Left lobe of liver (tissue), 2 donors: ENCODE data around the gene BLOC1S4. TPM values are rescaled to one million over a fixed set of nuclear protein-coding genes. Genes with fewer than 3 reads are reported as not detected.
A peak's percentile ranks its signal among the peaks of the same experiment; 100 is the strongest.
"Not testable (repeated sequence)": the region's sequence is repeated elsewhere in the genome, so short reads cannot be mapped to it uniquely, and the experiment has no call there.

Experiments used
- ATAC-seq: fragments of 200-7000 bp; cut with Tn5 transposase; one replicate; pipeline ENCODE4 v1.9.1; 2020; ENCODE audit warnings: mild to moderate bottlenecking, moderate library complexity
- DNase-seq: peaks from one replicate; pipeline ENCODE4 v3.0.0-alpha.2; 2020; ENCODE audit warnings: low spot score
- total RNA-seq: library from RNA; stranded (reverse); gene quantifications from one replicate; pipeline ENCODE4 v1.2.1, GENCODE V29; 2021
- donor health status: DM: no; HTN: no; CAD: no; lungs with moderate emphysema.
- donor health status: DM: no; HTN: yes; CAD: no.

Gene BLOC1S4
- 6.5 TPM for total RNA-seq

DNA sequence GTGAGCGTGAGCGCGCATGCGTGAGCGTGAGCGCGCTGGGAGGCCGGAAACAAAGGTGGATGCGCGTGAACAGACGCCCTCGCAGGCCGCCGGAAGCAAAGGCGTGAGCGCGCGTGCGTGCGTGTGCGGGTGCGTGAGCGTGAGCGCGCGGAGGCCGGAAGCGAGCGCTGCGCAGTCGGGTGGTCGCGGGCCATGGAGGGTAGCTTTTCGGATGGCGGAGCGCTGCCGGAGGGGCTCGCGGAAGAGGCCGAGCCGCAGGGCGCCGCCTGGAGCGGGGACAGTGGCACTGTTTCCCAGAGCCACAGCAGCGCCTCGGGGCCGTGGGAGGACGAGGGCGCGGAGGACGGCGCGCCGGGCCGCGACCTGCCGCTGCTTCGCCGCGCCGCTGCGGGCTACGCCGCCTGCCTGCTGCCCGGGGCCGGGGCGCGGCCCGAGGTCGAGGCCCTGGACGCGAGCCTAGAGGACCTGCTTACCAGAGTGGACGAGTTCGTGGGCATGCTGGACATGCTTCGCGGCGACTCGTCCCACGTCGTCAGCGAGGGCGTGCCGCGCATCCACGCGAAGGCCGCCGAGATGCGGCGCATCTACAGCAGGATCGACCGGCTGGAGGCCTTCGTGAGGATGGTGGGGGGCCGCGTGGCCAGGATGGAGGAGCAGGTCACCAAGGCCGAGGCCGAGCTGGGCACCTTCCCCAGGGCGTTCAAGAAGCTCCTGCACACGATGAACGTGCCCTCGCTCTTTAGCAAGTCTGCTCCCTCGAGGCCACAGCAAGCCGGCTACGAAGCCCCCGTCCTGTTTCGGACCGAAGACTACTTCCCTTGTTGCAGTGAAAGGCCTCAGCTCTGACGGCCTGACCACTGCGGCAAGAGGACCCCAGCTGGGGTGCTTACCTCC lies at the start of gene BLOC1S4:
Gene BLOC1S4, plus strand, starts transcription at position 157 of the 894 bp plus-strand sequence. Its CDS starts 36 bp downstream, at position 193.
- peak; percentile 93 for ATAC-seq
- DNase-seq = peak; percentile 91

DNA sequence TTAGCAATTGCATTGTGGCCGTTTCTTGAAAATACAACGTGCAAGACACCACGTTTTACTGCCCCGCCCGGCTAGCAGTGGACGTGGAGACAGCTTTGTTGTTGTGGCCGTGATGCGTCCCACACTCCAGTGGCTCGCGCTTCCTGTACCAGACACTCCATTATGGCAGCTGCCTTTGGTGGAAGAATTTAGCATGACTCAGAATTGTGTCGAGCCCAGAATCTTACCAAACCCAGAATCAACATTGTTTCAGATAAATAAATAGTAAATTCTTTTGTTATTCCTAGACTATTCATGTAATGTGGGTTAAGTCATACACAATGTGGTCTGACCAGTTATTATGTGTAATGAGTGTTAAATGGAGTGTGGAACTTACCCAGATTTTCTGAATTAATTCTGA lies 47.6 kb upstream of the BLOC1S4 start:
- ATAC-seq = no peak

DNA sequence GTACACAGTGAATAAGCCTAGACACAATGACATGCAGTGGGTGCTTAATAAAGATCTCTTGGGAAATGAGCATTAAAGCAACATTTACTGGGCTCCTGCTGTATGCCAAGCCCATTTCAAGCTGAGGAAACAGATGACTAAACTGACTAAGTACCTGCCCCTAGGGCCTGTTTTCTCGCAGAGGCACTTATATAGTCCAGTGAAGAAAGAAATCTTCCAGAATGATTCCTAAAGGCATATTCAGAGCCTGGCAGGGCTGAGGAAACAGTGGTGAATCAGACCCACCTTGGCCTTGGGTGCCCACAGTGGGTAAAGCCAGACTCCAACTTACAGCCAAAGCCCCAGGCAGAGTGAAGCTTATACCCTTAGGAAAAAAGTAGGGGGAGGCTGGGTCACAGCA lies 44.3 kb upstream of the BLOC1S4 start:
- DNase-seq (no peak), ATAC-seq (no peak)

More for the DNA sequence above, 47.6 kb upstream of the BLOC1S4 start:
- DNase-seq = no peak

- DNase-seq = no peak
- ATAC-seq = no peak
Observed at GRCh38 chr4:6672131-6672530, 43.8 kb upstream of the BLOC1S4 start.

GRCh38 chr4:6672541-6673190 lies 43.3 kb upstream of the BLOC1S4 start:
- not testable (repeated sequence) for ATAC-seq, DNase-seq

GRCh38 chr4:6673191-6673659 lies 42.7 kb upstream of the BLOC1S4 start:
- ATAC-seq (peak; percentile 29), DNase-seq (peak; percentile 64)

- ATAC-seq = peak; percentile 87
- DNase-seq = peak; percentile 96
Observed at GRCh38 chr4:6673660-6674499, 42.1 kb upstream of the BLOC1S4 start.

GRCh38 chr4:6674500-6675149 lies 41.3 kb upstream of the BLOC1S4 start:
- DNase-seq = peak; percentile 61

GRCh38 chr4:6676722-6677558 lies 39.0 kb upstream of the BLOC1S4 start:
- DNase-seq (no peak), ATAC-seq (no peak)

More at GRCh38 chr4:6674500-6675149, 41.3 kb upstream of the BLOC1S4 start:
- ATAC-seq = peak; percentile 64

DNA sequence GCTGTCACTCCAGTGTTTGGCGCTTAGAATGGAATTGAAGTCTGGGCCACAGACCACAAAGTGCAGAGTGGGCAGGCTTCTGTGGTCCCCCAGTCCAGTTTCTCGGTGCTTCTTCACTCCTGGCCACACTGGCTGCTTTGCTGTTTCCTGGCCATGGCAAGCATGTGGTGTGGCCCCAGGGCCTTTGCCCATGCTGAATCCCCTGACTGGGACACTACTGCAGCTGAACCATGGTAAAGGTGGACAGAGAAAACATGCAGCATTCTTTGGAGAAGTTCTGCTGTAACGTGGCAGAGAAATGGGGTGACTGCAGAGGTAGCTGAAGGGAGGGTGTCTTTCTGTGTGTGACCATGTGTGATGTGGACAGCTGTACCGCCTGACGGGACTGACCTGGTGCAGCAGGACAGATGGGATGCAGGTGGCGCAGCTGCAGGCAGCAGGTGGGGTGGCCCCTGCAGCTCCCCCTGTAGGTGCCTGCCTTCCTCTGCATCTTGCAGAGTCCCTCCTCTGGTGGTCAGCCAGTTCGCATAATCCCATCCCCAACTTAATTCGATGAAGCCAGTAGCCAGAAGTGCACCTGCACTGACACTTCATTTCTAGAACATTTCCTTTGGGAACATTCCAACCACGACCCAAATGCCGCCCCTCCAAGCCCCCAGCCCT lies 35.5 kb upstream of the BLOC1S4 start:
- ATAC-seq (no peak), DNase-seq (no peak)

DNA sequence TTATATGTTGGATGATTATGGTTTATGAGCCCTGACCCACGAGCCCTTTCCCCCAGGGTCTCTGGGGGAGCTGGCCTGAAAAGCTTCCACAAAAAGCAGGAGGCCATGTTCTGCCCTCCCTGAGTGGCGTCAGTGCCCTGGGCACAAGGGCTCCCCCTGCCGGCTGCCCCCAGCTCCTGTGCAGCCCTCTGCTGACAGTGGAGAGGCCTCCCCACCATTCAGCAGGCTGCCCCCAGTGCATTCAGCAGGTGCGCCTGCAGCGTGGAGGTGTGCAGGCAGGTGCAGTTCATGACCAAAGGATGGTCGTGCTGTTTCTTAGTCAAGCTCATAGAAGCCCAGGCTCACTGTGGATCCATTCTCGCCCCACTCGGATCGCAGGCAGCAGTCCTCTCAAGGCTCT lies 34.8 kb upstream of the BLOC1S4 start:
- peak; percentile 65 for ATAC-seq
- DNase-seq = no peak

GRCh38 chr4:6682862-6683590 lies 32.9 kb upstream of the BLOC1S4 start:
- no peak for ATAC-seq

DNA sequence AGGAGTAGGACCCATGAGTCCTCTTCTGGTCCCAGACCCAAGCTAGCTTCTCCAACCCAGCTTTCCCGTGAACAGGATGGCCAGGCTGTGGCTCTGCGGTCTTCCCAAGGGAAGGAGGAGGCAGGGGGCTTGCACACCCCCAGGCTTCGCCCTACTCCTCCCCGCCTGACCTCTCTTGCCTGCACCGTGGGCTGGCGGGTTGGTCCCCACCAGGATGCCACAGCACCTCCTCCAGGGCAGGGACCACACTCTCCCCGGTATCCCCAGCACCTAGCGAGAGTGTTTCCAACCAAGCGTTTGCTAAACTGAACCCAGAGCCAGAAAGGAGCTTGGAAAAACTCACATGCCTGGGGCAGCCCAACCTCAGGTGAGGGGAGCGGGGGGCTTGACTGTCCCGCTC lies 31.3 kb upstream of the BLOC1S4 start:
- ATAC-seq (no peak), DNase-seq (no peak)

More at GRCh38 chr4:6682862-6683590, 32.9 kb upstream of the BLOC1S4 start:
- DNase-seq = no peak

DNA sequence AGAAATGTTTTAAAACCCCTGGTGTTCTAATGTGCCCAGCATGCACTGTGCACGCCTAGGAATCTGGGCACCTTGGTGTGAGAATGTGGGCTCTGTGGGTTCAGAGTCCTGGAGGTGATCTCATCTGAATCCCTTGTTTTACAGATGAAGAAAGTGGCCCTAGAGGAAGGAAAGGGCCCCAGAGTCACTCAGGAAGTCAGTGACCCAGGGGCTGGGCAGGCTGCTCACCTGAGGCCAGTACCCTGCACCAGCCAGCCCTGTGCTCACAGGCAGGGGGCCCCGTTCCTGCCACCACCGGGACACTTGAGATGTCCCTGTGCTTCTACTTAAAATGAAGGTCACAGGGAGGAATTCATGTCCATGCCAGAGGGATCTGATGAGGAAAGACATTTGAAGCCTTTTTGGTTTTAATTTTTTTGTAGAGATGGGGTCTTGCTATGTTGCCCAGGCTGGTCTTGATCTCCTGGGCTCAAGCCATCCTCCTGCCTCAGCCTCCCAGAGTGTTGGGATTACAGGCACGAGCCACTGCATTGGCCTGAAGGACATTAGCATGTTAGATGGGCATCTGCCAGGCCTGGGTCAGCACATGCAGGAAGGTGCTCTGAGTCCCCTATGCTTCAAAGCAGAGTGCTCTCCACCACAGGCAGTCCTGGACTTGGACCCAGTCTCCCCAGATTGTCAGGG lies 29.7 kb upstream of the BLOC1S4 start:
- no peak for ATAC-seq
- DNase-seq = no peak

DNA sequence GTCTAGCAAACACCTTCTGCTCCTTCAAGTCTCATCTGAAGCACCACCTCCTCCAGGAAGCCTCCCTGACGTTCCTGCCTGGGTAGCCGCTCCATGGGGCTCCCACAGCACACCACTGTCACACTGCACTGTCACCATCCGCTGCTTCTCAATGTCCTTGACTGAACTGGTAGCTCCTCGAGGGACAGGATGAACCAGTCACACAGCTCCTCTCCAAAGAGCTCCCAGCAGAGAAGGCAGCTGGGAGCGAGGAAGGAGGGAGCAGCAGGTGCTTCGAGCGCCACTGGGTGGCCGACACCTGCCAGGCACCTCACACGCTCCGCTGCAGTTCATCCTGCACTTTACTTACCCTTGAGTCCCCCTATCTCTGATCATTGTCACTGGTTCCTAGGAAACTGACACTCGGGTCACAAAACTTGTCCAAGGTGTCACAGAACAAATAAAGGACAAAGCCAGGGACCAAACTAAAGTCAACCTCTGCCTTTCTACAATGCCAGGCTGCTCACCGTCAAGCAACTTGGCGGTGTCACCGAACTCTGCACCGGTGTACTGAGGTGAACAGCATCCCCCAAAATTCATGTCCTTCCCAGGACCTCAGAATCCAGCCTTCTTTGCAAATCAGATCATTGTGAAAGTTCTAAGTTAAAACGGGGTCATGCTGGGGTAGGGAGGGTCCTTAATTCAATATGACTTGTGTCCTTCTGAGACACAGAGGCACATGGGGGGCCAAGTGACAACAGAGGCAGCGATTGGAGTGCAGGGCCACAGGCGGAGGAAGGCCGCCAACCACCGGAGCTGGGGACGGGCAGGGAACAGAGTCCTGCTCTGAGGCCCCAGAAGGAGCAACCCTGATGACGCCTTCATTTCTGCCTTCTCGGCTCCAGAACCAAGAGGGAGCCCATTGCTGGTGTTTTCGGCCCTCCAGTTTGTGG lies 27.8 kb upstream of the BLOC1S4 start:
- ATAC-seq (no peak), DNase-seq (no peak)

DNA sequence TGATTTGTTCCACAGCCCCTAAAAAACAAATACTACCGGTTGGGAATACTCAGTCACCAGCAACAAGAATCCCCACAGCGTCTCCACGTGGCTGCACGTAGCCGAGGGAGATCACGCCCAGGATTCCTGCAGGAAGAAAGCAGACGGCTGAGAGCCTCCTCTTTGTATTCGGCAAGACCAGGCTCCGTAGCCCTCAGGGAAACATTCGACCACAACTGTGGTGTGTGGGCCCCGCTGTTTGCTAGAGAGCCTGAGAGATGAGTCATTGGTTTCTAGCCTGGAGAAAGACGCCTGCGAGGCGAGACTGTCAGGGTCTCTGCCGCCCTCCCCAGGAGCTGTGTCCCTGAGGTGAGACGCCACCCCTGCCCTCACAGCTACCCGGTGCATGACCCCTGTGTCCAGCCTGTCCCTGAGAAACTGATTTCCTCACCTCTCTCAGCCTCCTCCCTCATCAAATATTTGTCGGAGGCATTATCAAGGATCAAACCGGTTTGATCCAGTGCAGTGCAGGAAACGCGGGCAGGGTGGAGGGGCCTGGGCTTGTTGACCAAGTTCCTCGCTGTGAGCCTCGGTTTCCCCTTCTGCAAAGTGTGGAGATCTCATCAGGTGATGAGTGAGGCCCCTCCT lies 27.0 kb upstream of the BLOC1S4 start:
- DNase-seq = peak; percentile 54
- peak; percentile 70 for ATAC-seq
